Transverse colon (tissue), 4 donors: ENCODE measurements around the gene NUP98. TPM values are rescaled to one million over a fixed set of nuclear protein-coding genes. Genes with fewer than 3 reads are reported as not detected.
"Not testable (repeated sequence)": the region's sequence is repeated elsewhere in the genome, so short reads cannot be mapped to it uniquely, and the experiment has no call there.

ENCODE experiments used
- DNase-seq: peaks from one replicate; pipeline ENCODE4 v3.0.0-alpha.2; 2019
- H3K27ac ChIP-seq, 4 donors: fragments of 200-600 bp; sonication (generic); 2 replicates each; pipeline ENCODE4 v1.5.1; 2016 to 2018; ENCODE audit warnings: inconsistent platforms in 4 of 4
- H3K27me3 ChIP-seq: fragments of 200-600 bp; sonication (generic); 2 replicates; pipeline ENCODE4 v1.5.1; 2017; ENCODE audit warnings: inconsistent platforms
- H3K36me3 ChIP-seq, 4 donors: fragments of 200-600 bp; sonication (generic); 2 replicates each; pipeline ENCODE4 v1.5.1; 2017 to 2019; ENCODE audit warnings: inconsistent platforms in 4 of 4
- H3K4me1 ChIP-seq, 4 donors: fragments of 200-600 bp; sonication (generic); 2 replicates each; pipeline ENCODE4 v1.5.1; 2017 to 2020; ENCODE audit warnings: inconsistent platforms in 4 of 4
- H3K4me3 ChIP-seq, 4 donors: fragments of 200-600 bp; sonication (generic); 1 replicate in 1 of 4; 2 replicates in 3 of 4; pipeline versions ENCODE4 v1.5.1 to v1.6.1; 2017 to 2019; ENCODE audit warnings: inconsistent platforms in 4 of 4
- H3K9me3 ChIP-seq, 2 donors: fragments of 200-600 bp; sonication (generic); 2 replicates each; pipeline ENCODE4 v1.5.1; 2017 to 2019; ENCODE audit warnings: inconsistent platforms in 2 of 2
- EP300 ChIP-seq: sonication (generic); formaldehyde crosslinking; IDR thresholded peaks from one replicate; pipeline ENCODE4 v1.6.1; 2017; ENCODE audit warnings: antibody characterized with exemption, low read depth
- POLR2A ChIP-seq: fragments of 450-650 bp; IDR thresholded peaks from one replicate; pipeline ENCODE4 v1.6.1; 2016; ENCODE audit warnings: antibody characterized with exemption, mild to moderate bottlenecking, moderate library complexity
- POLR2AphosphoS5 ChIP-seq, 3 donors: sonication (generic); formaldehyde crosslinking; IDR thresholded peaks; one replicate each; pipeline ENCODE4 v1.6.1; 2016; ENCODE audit warnings: antibody characterized with exemption in 3 of 3
- WGBS, 2 donors: methylation state at CpG; one replicate each; pipeline ENCODE4 v1.1.5; 2018; ENCODE audit warnings: low coverage in 1 of 2; 5-methylcytosine and 5-hydroxymethylcytosine counted together
- in situ Hi-C, 4 donors: fragments of 200-750 bp; cut with MboI; loops; one replicate each; pipeline versions ENCODE4 v1.15.0 to v1.15.1; 2017; ENCODE audit warnings: low sequenced_read_pairs in 3 of 4, low pct_ligation_motif_present in 1 of 4, low pct_unique_long_range_greater_than_20kb in 1 of 4
- intact Hi-C: fragments of 100-400 bp; cut with DNase I; formaldehyde crosslinking; loops from one replicate; pipeline ENCODE4 v1.15.1; 2023; ENCODE audit warnings: low total_unique reads
- total RNA-seq, 4 donors: library from RNA; depleted of rRNA; stranded (reverse); fragments of >200 nt; gene quantifications; one replicate each; pipeline ENCODE4 v1.1.0, GENCODE V29; 2016
- TF ChIP-seq, protein P1 (sequence below), 5 experiments: fragments of 200-600 bp in 3 of 5; fragments of 450-650 bp in 2 of 5; sonication (generic) in 3 of 5; IDR thresholded peaks; 1 replicate in 2 of 5; 2 replicates in 3 of 5; pipeline ENCODE4 v1.5.1; 2016 to 2017; ENCODE audit warnings: antibody characterized with exemption in 5 of 5, inconsistent platforms in 3 of 5, mild to moderate bottlenecking in 2 of 5, moderate library complexity in 1 of 5

Gene NUP98
- total RNA-seq, 4 donors from 2014 or later, result 37.0 to 103 (median 72.4) TPM

DNA sequence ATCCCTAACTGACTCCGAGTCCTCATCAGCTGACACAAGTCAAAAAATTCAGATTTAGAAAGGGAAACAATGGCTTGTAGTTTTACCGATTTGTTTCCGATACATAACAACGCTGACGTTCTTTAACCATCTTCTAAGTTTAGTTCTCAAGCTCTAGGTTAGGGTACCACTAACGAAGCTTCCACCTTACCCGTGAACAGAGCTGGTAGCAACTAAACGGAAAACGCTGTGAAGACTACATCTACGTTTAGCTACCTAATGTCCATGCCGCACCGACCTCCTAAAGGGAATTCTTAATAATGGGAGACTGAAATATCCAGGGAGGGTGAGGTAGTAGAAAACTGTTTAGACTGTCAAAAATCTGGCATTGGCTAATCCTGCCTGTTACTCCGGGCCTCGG lies 1.0 kb downstream of the NUP98 start:
- TF ChIP-seq, protein P1, sequence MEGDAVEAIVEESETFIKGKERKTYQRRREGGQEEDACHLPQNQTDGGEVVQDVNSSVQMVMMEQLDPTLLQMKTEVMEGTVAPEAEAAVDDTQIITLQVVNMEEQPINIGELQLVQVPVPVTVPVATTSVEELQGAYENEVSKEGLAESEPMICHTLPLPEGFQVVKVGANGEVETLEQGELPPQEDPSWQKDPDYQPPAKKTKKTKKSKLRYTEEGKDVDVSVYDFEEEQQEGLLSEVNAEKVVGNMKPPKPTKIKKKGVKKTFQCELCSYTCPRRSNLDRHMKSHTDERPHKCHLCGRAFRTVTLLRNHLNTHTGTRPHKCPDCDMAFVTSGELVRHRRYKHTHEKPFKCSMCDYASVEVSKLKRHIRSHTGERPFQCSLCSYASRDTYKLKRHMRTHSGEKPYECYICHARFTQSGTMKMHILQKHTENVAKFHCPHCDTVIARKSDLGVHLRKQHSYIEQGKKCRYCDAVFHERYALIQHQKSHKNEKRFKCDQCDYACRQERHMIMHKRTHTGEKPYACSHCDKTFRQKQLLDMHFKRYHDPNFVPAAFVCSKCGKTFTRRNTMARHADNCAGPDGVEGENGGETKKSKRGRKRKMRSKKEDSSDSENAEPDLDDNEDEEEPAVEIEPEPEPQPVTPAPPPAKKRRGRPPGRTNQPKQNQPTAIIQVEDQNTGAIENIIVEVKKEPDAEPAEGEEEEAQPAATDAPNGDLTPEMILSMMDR (IDR thresholded peaks at IDR 0.05), result no peak
- TF ChIP-seq POLR2AphosphoS5 (IDR thresholded peaks at IDR 0.05) (no peak), EP300 (no peak), POLR2A (no peak)
- intact Hi-C loops, result no loop called here
- H3K9me3 ChIP-seq, result no peaks in the 10 kb centered on the region
- no peak for DNase-seq
- H3K27me3 ChIP-seq, result no peaks in the 10 kb centered on the region
- H3K4me1 ChIP-seq, result peaks cover 9 to 33% (median 20%) of the 10 kb centered on the region in 4 donors
- in situ Hi-C loops, result no loop called here
- peak overlapping the region; percentile 87 to 98 (median 94) for H3K4me3 ChIP-seq
- WGBS, 2 donors, result 8 to 19% methylated on average over 11 to 14 of the region's 14 CpGs
- H3K27ac ChIP-seq, result peak overlapping the region; percentile 92 to 98 (median 96)
- H3K36me3 ChIP-seq, result peaks cover 0 to 25% (median 7%) of the 10 kb centered on the region in 4 donors

DNA sequence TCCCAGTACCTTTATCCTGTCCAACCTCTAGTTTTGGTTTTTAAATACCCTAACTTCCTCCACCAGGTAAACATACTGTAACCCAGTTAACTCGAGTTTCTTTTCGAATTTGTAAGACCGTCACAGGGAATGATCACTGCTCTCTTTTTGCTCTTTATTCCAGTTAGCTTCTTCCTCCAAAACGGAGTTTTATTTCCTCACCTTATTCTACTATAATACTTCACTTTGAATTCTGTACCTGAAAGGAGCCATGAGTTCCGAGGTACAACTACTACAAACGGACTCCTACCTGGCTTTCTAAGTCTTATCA lies 1.4 kb downstream of the NUP98 start:
- H3K27me3 ChIP-seq, result no peaks in the 10 kb centered on the region
- peak overlapping the region; percentile 92 to 98 (median 96) for H3K27ac ChIP-seq
- H3K4me3 ChIP-seq, result peak overlapping the region in 3 of 4 donors; percentile 87 to 95 (median 92)
- in situ Hi-C loops (no loop called here), intact Hi-C loops (no loop called here)
- H3K4me1 ChIP-seq, result peaks cover 9 to 33% (median 20%) of the 10 kb centered on the region in 4 donors
- H3K36me3 ChIP-seq, result peaks cover 0 to 27% (median 7%) of the 10 kb centered on the region in 4 donors
- no peak for DNase-seq
- WGBS, 2 donors, result 19 to 21% methylated on average over 6 of the region's 6 CpGs
- no peaks in the 10 kb centered on the region for H3K9me3 ChIP-seq
- TF ChIP-seq, protein P1 (IDR thresholded peaks at IDR 0.05), result no peak
- TF ChIP-seq POLR2A, result no peak
- no peak for TF ChIP-seq EP300
- TF ChIP-seq POLR2AphosphoS5 (IDR thresholded peaks at IDR 0.05), result no peak

DNA sequence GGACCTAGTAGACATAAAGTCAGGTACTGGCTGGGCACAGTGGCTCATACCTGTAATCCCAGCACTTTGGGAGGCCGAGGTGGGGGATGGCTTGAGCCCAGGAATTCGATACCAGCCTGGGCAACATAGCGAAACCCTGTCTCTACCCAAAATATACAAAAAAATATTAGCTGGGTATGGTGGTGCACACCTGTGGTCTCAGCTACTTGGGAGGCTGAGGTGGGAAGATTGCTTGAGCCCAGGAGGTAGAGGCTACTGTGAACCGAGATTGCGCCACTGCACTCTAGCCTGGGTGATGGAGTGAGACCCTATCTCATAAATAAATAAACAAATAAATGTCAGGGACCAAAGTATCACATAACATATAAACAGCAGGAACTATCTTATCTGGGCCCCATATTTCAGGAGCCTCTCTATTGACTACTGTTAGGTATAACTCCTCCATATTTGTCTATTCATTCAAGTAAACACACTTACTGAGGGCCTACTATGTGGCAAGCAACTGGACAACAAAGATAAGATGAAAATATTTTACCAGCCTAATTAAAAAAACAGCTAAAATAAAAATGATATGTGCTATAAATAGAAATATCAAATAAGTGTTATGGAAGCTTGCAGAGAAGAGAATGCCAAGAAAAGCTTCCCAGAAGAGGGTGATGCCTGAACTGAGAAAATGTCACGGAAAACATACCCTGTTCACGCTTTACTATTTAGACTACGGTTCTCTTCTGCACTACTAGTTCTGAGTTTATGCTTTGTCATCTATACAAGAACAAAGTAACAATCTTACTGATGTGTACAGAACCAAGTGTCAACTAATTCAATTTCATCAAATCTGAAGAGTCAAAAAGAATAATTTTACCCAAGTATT lies 2.0 kb downstream of the NUP98 start:
- H3K4me3 ChIP-seq, result peak overlapping the region in 2 of 4 donors; percentile 87 to 95
- WGBS, 2 donors, result 67 to 86% methylated on average over 6 to 8 of the region's 8 CpGs

DNA sequence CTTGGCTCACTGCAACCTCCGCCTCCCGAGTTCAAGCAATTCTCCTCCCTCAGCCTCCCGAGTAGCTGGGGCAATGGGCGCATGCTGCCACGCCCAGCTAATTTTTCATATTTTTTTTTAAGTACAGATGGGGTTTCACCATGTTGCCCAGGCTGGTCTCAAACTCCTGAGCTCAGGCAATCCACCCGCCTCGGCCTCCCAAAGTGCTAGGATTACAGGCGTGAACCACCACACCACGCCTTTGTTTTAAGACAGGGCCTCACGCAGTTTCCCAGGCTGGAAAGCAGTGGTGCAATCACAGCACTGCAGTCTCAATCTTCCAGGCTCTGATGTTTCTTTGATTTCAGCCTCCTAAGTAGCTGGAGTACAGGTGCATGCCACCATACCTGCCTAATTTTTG lies 3.0 kb downstream of the NUP98 start:
- DNase-seq, in situ Hi-C loops, H3K9me3 ChIP-seq, H3K27ac ChIP-seq, H3K4me3 ChIP-seq, H3K27me3 ChIP-seq: not testable (repeated sequence)
- 92% methylated on average over 10 of the region's 10 CpGs; no CpG with 5 or more reads in 1 of the 2 donors for WGBS, 2 donors
- Histone ChIP-seq H3K36me3 (peaks cover 0 to 27% (median 7%) of the 10 kb centered on the region in 4 donors), H3K4me1 (peaks cover 9 to 33% (median 20%) of the 10 kb centered on the region in 4 donors)
- intact Hi-C loops, result loop anchor here (5.0 kb wide), 1 partner anchor 753 kb away; the partner anchor contains the start of gene OR52M1

More for the DNA sequence above, 2.0 kb downstream of the NUP98 start:
- no peak for DNase-seq
- in situ Hi-C loops (no loop called here), intact Hi-C loops (no loop called here)
- Histone ChIP-seq H3K27ac (peak overlapping the region; percentile 92 to 98 (median 96)), H3K4me1 (peaks cover 9 to 33% (median 20%) of the 10 kb centered on the region in 4 donors), H3K27me3 (no peaks in the 10 kb centered on the region), H3K36me3 (peaks cover 0 to 27% (median 7%) of the 10 kb centered on the region in 4 donors), H3K9me3 (no peaks in the 10 kb centered on the region)
- no peak for TF ChIP-seq POLR2AphosphoS5 (IDR thresholded peaks at IDR 0.05)
- TF ChIP-seq POLR2A, result no peak
- TF ChIP-seq, protein P1 (IDR thresholded peaks at IDR 0.05), result no peak
- no peak for TF ChIP-seq EP300
